Measurements from ENCODE around the gene TMEM212. TPM values are rescaled to one million over a fixed set of nuclear protein-coding genes. Genes with fewer than 3 reads are reported as not detected.

Gene TMEM212
- total and polyA plus RNA-seq, 4 donors, result 1.5 to 16.5 (median 8.1) TPM

- WGBS, 2 donors, result 86 to 96% methylated on average over 3 of the region's 3 CpGs
- no peak for TF ChIP-seq CTCF (IDR thresholded peaks at IDR 0.05; ENCODE audit: control extremely low read depth, extremely low read depth)
- no peak overlapping the region for H3K9ac ChIP-seq (ENCODE audit: insufficient read depth in 1 of 2, low read length in 2 of 2)
Measured at GRCh38 chr3:171797873-171798272, 45.3 kb upstream of the TMEM212 start.

DNA sequence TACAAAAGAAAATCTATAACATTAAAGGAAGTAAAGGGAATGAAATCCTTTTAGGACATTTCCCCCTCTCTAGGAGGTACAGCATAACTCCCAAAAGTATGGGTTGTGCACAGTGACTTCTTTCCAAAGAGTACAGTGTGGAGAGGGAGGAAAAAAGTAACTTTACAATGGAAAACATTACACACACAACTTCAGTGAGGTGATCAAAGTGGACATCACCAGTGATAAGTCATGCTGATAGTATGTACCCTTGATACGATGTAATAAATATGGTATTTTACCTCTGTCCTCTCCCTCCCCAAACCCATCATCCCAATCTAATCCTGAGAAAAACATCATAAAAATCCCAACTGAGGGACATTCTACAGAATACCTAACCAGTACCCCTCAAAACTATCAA, 43.6 kb upstream of the TMEM212 start:
- H3K27me3 ChIP-seq (ENCODE audit: control insufficient read depth in 3 of 3, insufficient read depth in 3 of 3, low read length in 2 of 3), result peaks cover 0 to 3% (median 0%) of the 10 kb centered on the region in 3 donors
- TF ChIP-seq CTCF (IDR thresholded peaks at IDR 0.05; ENCODE audit: control extremely low read depth, extremely low read depth), result no peak

More at GRCh38 chr3:171797873-171798272, 45.3 kb upstream of the TMEM212 start:
- H3K27ac ChIP-seq (ENCODE audit: low read depth in 1 of 2, low read length in 1 of 2), result no peak overlapping the region
- H3K36me3 ChIP-seq (ENCODE audit: control insufficient read depth in 4 of 4, insufficient read depth in 4 of 4, low read length in 4 of 4), result no peaks in the 10 kb centered on the region
- no peak overlapping the region for H3K4me3 ChIP-seq
- no peak for ATAC-seq (ENCODE audit: insufficient read depth, low FRiP score)
- no peak for DNase-seq
- peaks cover 0 to 4% (median 0%) of the 10 kb centered on the region in 5 donors for H3K4me1 ChIP-seq (ENCODE audit: control insufficient read depth in 5 of 5, insufficient read depth in 5 of 5, low read length in 5 of 5)
- no peaks in the 10 kb centered on the region for H3K9me3 ChIP-seq (ENCODE audit: control insufficient read depth in 4 of 4, insufficient read depth in 3 of 4, low read length in 3 of 4)
- peaks cover 0 to 3% (median 0%) of the 10 kb centered on the region in 3 donors for H3K27me3 ChIP-seq (ENCODE audit: control insufficient read depth in 3 of 3, insufficient read depth in 3 of 3, low read length in 2 of 3)

DNA sequence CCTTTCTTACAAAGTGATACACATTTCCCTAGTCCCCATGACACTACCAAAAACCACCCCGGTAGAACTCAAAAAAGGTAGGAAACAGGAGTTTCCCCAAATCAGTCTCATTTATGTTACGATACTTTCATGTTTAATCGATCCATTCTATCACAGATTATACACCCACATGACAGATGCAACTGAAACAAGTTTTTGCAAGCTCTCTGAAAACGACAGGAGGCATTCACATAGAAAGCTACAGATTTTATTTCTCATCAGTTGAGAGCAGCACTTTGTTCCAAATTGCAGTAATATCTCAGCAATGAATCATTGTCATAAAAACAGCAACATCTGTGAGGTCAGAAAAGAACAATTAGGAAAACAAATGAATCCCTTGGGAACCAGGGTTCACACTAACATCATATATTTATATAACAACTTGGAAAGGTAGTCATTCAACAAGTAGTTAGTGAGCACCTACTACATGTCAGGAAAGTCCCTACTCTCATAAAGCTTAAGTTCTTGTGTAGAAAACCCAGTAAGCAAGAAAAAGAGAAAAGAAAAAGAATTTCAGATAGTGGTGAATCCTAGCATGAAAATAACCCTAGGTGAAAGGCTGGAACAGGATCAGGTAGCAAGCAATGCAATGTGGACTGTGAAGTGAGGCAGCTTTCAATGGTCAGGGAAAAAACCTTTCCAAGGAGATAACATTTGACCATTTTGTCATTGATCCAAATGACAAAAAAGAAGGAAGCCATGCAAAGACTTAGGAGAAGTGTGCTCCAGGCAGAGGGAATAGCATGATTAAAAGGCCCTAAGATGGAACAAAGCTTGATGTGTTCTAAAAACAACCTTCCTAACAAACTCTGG, 41.2 kb upstream of the TMEM212 start:
- Histone ChIP-seq H3K9me3 (ENCODE audit: control insufficient read depth in 4 of 4, insufficient read depth in 3 of 4, low read length in 3 of 4) (no peaks in the 10 kb centered on the region), H3K4me1 (ENCODE audit: control insufficient read depth in 5 of 5, insufficient read depth in 5 of 5, low read length in 5 of 5) (peaks cover 0 to 8% (median 5%) of the 10 kb centered on the region in 5 donors), H3K27me3 (ENCODE audit: control insufficient read depth in 3 of 3, insufficient read depth in 3 of 3, low read length in 2 of 3) (no peaks in the 10 kb centered on the region), H3K36me3 (ENCODE audit: control insufficient read depth in 4 of 4, insufficient read depth in 4 of 4, low read length in 4 of 4) (no peaks in the 10 kb centered on the region), H3K9ac (ENCODE audit: insufficient read depth in 1 of 2, low read length in 2 of 2) (no peak overlapping the region), H3K4me3 (no peak overlapping the region), H3K27ac (ENCODE audit: low read depth in 1 of 2, low read length in 1 of 2) (peak overlapping the region in 1 of 2 donors; percentile 50)
- 76 to 90% methylated on average over 4 of the region's 4 CpGs for WGBS, 2 donors
- no peak for DNase-seq
- no peak for TF ChIP-seq CTCF (IDR thresholded peaks at IDR 0.05; ENCODE audit: control extremely low read depth, extremely low read depth)
- no peak for ATAC-seq (ENCODE audit: insufficient read depth, low FRiP score)

More for the DNA sequence above, 43.6 kb upstream of the TMEM212 start:
- no peak for ATAC-seq (ENCODE audit: insufficient read depth, low FRiP score)
- no peak for DNase-seq
- H3K9ac ChIP-seq (ENCODE audit: insufficient read depth in 1 of 2, low read length in 2 of 2), result no peak overlapping the region
- no peak overlapping the region for H3K4me3 ChIP-seq
- 92 to 98% methylated on average over 1 of the region's 1 CpG for WGBS, 2 donors
- peaks cover 0 to 6% (median 0%) of the 10 kb centered on the region in 5 donors for H3K4me1 ChIP-seq (ENCODE audit: control insufficient read depth in 5 of 5, insufficient read depth in 5 of 5, low read length in 5 of 5)
- H3K36me3 ChIP-seq (ENCODE audit: control insufficient read depth in 4 of 4, insufficient read depth in 4 of 4, low read length in 4 of 4), result no peaks in the 10 kb centered on the region
- no peaks in the 10 kb centered on the region for H3K9me3 ChIP-seq (ENCODE audit: control insufficient read depth in 4 of 4, insufficient read depth in 3 of 4, low read length in 3 of 4)
- no peak overlapping the region for H3K27ac ChIP-seq (ENCODE audit: low read depth in 1 of 2, low read length in 1 of 2)
